Keratinocyte (primary cell): ENCODE results near the gene CIRBP. TPM values are rescaled to one million over a fixed set of nuclear protein-coding genes. Genes with fewer than 3 reads are reported as not detected.

ENCODE experiments used
- DNase-seq: peaks from one replicate; pipeline ENCODE4 v3.0.0-alpha.2; 2011; ENCODE audit warnings: low read depth, missing footprints, low spot score
- FAIRE-seq: peaks from 2 replicates; lab custom pipeline; 2011; peaks lifted over from hg19 to GRCh38; lab: Jason Lieb, UNC
- H2AFZ ChIP-seq: 2 replicates; pipeline ENCODE4 v1.6.0; 2012; ENCODE audit warnings: low read length, control low read depth, inconsistent platforms; ENCODE audit not compliant: control insufficient read depth
- H3K27ac ChIP-seq: 2 replicates; pipeline ENCODE4 v1.5.1; 2011; ENCODE audit warnings: low read length; ENCODE audit not compliant: control insufficient read depth, insufficient read depth
- H3K27me3 ChIP-seq: 3 replicates; pipeline ENCODE4 v1.6.0; 2011; ENCODE audit warnings: low read length; ENCODE audit not compliant: control insufficient read depth, insufficient read depth; ENCODE audit errors: extremely low read depth
- H3K36me3 ChIP-seq, 2 experiments: 2 replicates in 1 of 2; 3 replicates in 1 of 2; pipeline ENCODE4 v1.5.1; 2011; ENCODE audit warnings: low read length in 2 of 2, mild to moderate bottlenecking in 1 of 2; ENCODE audit not compliant: control insufficient read depth in 2 of 2, insufficient read depth in 2 of 2; ENCODE audit errors: extremely low read depth in 1 of 2
- H3K4me1 ChIP-seq: 3 replicates; pipeline ENCODE4 v1.5.1; 2011; ENCODE audit warnings: low read length; ENCODE audit not compliant: control insufficient read depth, insufficient read depth; ENCODE audit errors: extremely low read depth
- H3K4me2 ChIP-seq: 3 replicates; pipeline ENCODE4 v1.6.0; 2011; ENCODE audit warnings: low read depth, low read length; ENCODE audit not compliant: control insufficient read depth, insufficient read depth; ENCODE audit errors: extremely low read depth
- H3K4me3 ChIP-seq, 3 experiments: fragments of 200-600 bp in 1 of 3; sonication (generic) in 1 of 3; 2 replicates in 2 of 3; 3 replicates in 1 of 3; pipeline ENCODE4 v1.5.1; 2011 to 2016; ENCODE audit warnings: low read length in 3 of 3, mild to moderate bottlenecking in 3 of 3, control low read depth in 2 of 3, inconsistent platforms in 1 of 3, low read depth in 1 of 3, mixed read lengths in 1 of 3, mixed run types in 1 of 3, moderate library complexity in 1 of 3; ENCODE audit not compliant: control insufficient read depth in 2 of 3, insufficient read depth in 2 of 3; ENCODE audit errors: extremely low read depth in 1 of 3
- H3K79me2 ChIP-seq: 2 replicates; pipeline ENCODE4 v1.6.0; 2012; ENCODE audit warnings: low read length; ENCODE audit not compliant: control insufficient read depth, insufficient read depth
- H3K9ac ChIP-seq: 3 replicates; pipeline ENCODE4 v1.6.0; 2011; ENCODE audit warnings: low read length; ENCODE audit not compliant: control insufficient read depth, insufficient read depth; ENCODE audit errors: extremely low read depth
- H3K9me1 ChIP-seq: 3 replicates; pipeline ENCODE4 v1.6.0; 2011; ENCODE audit warnings: low read length; ENCODE audit not compliant: control insufficient read depth, insufficient read depth; ENCODE audit errors: extremely low read depth
- H3K9me3 ChIP-seq: 2 replicates; pipeline ENCODE4 v1.5.1; 2012; ENCODE audit warnings: low read depth, low read length; ENCODE audit not compliant: control insufficient read depth
- H4K20me1 ChIP-seq: 3 replicates; pipeline ENCODE4 v1.6.0; 2011; ENCODE audit warnings: low read length; ENCODE audit not compliant: control insufficient read depth, insufficient read depth; ENCODE audit errors: extremely low read depth
- CTCF ChIP-seq, 3 experiments: IDR thresholded peaks in 1 of 3; conservative IDR thresholded peaks in 1 of 3; optimal IDR thresholded peaks in 1 of 3; 2 replicates in 2 of 3; 3 replicates in 1 of 3; pipeline versions ENCODE3 to v1.5.1; 2011; ENCODE audit warnings: low read length in 3 of 3, mild to moderate bottlenecking in 3 of 3, moderate library complexity in 2 of 3, control low read depth in 1 of 3, inconsistent platforms in 1 of 3; ENCODE audit not compliant: insufficient read depth in 2 of 3; ENCODE audit errors: extremely low read depth in 1 of 3
- EZH2 ChIP-seq: IDR thresholded peaks from one replicate; pipeline ENCODE4 v1.6.1; 2012; ENCODE audit warnings: inconsistent platforms, mild to moderate bottlenecking, low read length, moderate library complexity
- dilution Hi-C: fragments of 300-500 bp; cut with MboI; formaldehyde crosslinking; loops from one replicate; pipeline ENCODE4 v1.7.0; 2020; ENCODE audit warnings: low sequenced_read_pairs; ENCODE audit not compliant: extremely low pct_ligation_motif_present
- polyA plus RNA-seq, 5 experiments: library from polyadenylated mRNA; depleted of rRNA in 3 of 5; stranded (reverse) in 3 of 5; stranded (forward) in 1 of 5; unstranded in 1 of 5; fragments of >200 nt; gene quantifications; 1 replicate in 1 of 5; 2 replicates in 3 of 5; 3 replicates in 1 of 5; pipeline versions ENCODE4 v1.2.1 to v1.2.3, GENCODE V29; 2011 to 2012; ENCODE audit warnings: missing spikeins in 2 of 5, low read depth in 1 of 5, low replicate concordance in 1 of 5

CIRBP gene
- polyA plus RNA-seq, 1 donor (not counting 4 experiments of a cell fraction or from before 2014, with no cell fraction given), result 113 TPM

GRCh38 chr19:1255186-1256161, 13.7 kb upstream of the CIRBP start:
- Histone ChIP-seq H3K27ac (no peak overlapping the region), H3K9me3 (no peaks in the 10 kb centered on the region), H3K4me1 (peaks cover 39% of the 10 kb centered on the region), H3K9ac (no peak overlapping the region), H3K27me3 (no peaks in the 10 kb centered on the region), H3K4me3 (no peak overlapping the region), H2AFZ (no peak overlapping the region), H3K79me2 (peaks cover 52% of the 10 kb centered on the region), H3K36me3 (peaks cover 28 to 50% of the 10 kb centered on the region in 2 experiments), H3K9me1 (no peaks in the 10 kb centered on the region), H3K4me2 (no peak overlapping the region), H4K20me1 (peaks cover 18% of the 10 kb centered on the region)
- DNase-seq (no peak), FAIRE-seq (no peak)
- dilution Hi-C loops, result no loop called here
- TF ChIP-seq EZH2, result no peak
- no peak for TF ChIP-seq CTCF (optimal IDR thresholded peaks at IDR 0.05 in 1 of 3, IDR thresholded peaks at IDR 0.05 in 1 of 3, conservative IDR thresholded peaks at IDR 0.05 in 1 of 3; ENCODE audit: extremely low read depth in 1 of 3, insufficient read depth in 2 of 3, low read length in 3 of 3)

GRCh38 chr19:1256646-1257474, 12.3 kb upstream of the CIRBP start:
- TF ChIP-seq CTCF (optimal IDR thresholded peaks at IDR 0.05 in 1 of 3, IDR thresholded peaks at IDR 0.05 in 1 of 3, conservative IDR thresholded peaks at IDR 0.05 in 1 of 3; ENCODE audit: extremely low read depth in 1 of 3, insufficient read depth in 2 of 3, low read length in 3 of 3), result no peak
- no peak for TF ChIP-seq EZH2
- DNase-seq, result no peak
- dilution Hi-C loops, result no loop called here
- Histone ChIP-seq H3K4me1 (peaks cover 48% of the 10 kb centered on the region), H4K20me1 (peaks cover 18% of the 10 kb centered on the region), H3K36me3 (peaks cover 28 to 46% of the 10 kb centered on the region in 2 experiments), H3K4me3 (no peak overlapping the region), H3K27ac (no peak overlapping the region), H3K4me2 (no peak overlapping the region), H3K9ac (no peak overlapping the region), H2AFZ (no peak overlapping the region), H3K9me3 (no peaks in the 10 kb centered on the region), H3K79me2 (peaks cover 45% of the 10 kb centered on the region), H3K27me3 (no peaks in the 10 kb centered on the region), H3K9me1 (no peaks in the 10 kb centered on the region)
- no peak for FAIRE-seq
